GM23248 (cell line): ENCODE results near the gene PDE6B.

Experiments used
- EZH2 ChIP-seq: fragments of 200-600 bp; sonication (generic); IDR thresholded peaks from 2 replicates; pipeline ENCODE4 v1.6.1; 2018; ENCODE audit warnings: antibody characterized with exemption, mild to moderate bottlenecking; ENCODE audit not compliant: insufficient read depth, poor library complexity, severe bottlenecking
- EZH2phosphoT487 ChIP-seq: fragments of 200-600 bp; sonication (generic); IDR thresholded peaks from 2 replicates; pipeline ENCODE4 v1.6.1; 2018; ENCODE audit warnings: antibody characterized with exemption, moderate library complexity, mild to moderate bottlenecking, low read depth; ENCODE audit not compliant: insufficient read depth

DNA sequence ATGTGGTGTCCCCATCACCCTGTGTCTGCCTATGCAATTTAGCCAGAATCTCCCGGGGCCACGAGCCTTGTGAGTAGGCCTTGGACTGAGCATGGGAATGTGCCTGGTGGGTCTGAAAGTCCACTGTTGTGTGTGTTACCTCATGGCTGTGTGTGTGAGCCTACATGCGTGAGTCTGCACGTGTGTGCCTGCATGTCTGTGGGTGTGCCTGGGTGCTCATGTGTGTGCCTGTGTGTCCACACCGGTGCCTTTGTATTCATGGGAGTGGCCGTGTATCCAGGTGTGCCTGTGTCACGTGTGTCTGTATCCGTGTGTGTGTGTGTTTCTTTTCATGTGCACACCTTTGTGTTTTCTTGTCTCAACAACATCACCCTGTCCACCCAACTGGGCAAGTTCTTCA lies 34.5 kb downstream of the PDE6B start:
- TF ChIP-seq EZH2 (no peak), EZH2phosphoT487 (no peak)
